ENCODE results near the gene ATP4A.

Gene ATP4A

DNA sequence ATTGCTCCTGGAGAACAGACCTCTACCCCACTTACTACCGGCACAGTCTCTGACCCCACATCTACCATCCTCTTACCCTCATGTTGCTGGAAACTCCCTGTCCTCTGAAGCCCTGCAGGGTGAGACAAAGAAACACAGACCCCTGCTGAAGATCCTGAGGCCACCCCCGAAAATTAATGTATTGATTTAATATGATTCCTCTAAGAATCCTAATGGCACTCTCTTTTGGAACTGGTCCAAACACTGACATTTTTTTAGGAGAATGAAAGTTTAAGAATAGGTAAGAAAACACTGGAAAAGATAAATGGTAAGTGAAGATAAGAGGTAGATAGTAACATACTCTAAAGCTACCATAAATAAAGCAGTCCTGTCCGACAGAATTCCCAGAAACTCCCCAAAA is 55.3 kb downstream of the ATP4A start:
- Histone ChIP-seq H3K4me3 (ENCODE audit: low read length) (no peak overlapping the region), H2AFZ (ENCODE audit: low read depth, low read length) (no peak overlapping the region), H3K27me3 (ENCODE audit: insufficient read depth, low read length) (peaks cover 68% of the 10 kb centered on the region), H3K4me1 (ENCODE audit: insufficient read depth, low read length) (no peaks in the 10 kb centered on the region), H3K9me3 (ENCODE audit: low read length) (no peaks in the 10 kb centered on the region), H3K36me3 (ENCODE audit: insufficient read depth, low read length) (no peaks in the 10 kb centered on the region)

DNA sequence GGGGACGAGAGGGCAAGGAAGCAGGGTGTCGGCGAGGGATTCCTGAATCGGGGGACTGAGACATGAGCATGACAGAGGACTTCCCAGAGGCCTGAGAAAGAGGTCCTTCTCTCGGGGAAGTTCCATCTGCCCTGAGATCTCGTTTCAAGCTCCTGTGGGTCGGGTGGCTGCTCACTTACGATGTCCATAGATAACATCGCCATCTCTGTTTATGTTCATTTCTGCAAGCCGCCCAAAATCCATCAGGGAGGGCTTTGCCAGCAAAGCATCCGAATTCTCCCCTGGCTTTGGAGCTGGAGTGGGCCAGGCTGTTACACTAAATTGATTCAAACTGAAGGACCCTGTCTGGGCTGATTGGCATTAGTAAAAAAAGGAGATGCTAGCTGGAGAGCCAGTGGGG is 55.9 kb downstream of the ATP4A start:
- peaks cover 63% of the 10 kb centered on the region for H3K27me3 ChIP-seq (ENCODE audit: insufficient read depth, low read length)
- H3K4me3 ChIP-seq (ENCODE audit: low read length), result no peak overlapping the region
- no peaks in the 10 kb centered on the region for H3K36me3 ChIP-seq (ENCODE audit: insufficient read depth, low read length)
- H2AFZ ChIP-seq (ENCODE audit: low read depth, low read length), result no peak overlapping the region
- H3K9me3 ChIP-seq (ENCODE audit: low read length), result no peaks in the 10 kb centered on the region
- no peaks in the 10 kb centered on the region for H3K4me1 ChIP-seq (ENCODE audit: insufficient read depth, low read length)

DNA sequence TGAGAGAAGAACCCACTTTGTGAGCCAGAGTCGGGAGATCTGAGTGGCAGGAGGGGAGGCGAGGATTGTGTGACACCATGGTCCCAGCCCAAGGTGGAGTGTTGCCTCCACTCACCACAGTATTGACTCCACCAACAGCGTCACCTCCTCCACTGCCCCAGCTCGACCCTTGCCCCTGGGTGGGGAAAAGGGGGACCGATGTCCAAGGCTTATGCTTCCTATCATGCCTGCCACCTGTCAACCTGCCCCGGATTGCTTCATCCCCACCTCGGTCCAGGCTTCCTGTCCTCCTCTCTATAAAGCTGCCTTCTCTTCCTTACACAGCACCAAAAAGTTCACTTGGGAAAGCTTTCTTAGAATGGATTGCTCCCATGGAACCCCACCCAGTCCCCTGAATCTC is 57.4 kb downstream of the ATP4A start:
- Histone ChIP-seq H3K4me3 (ENCODE audit: low read length) (no peak overlapping the region), H3K27me3 (ENCODE audit: insufficient read depth, low read length) (peaks cover 59% of the 10 kb centered on the region), H3K4me1 (ENCODE audit: insufficient read depth, low read length) (no peaks in the 10 kb centered on the region), H3K36me3 (ENCODE audit: insufficient read depth, low read length) (no peaks in the 10 kb centered on the region), H3K9me3 (ENCODE audit: low read length) (no peaks in the 10 kb centered on the region), H2AFZ (ENCODE audit: low read depth, low read length) (no peak overlapping the region)

DNA sequence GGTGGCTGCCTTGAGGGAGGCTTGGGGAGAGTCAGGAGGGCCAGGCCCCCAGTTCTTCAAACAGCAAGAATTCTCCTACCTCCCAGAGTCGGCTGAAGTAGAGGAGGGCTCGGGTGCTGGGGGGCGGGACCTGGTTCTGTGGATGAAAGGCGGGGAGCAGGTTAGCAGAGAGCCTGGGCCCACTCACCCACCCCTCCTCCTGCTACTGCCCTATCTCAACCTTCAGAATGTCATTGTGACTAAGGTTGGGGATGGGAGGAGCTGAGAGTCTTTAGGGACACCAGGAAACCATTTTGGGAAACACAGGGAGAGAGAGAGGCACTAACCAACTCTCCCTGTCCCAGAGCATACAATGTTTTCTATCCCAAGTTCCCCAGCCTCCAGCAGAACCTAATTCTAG is 60.7 kb downstream of the ATP4A start:
- no peak overlapping the region for H3K4me3 ChIP-seq (ENCODE audit: low read length)
- H3K27me3 ChIP-seq (ENCODE audit: insufficient read depth, low read length), result peaks cover 45% of the 10 kb centered on the region
- no peak overlapping the region for H2AFZ ChIP-seq (ENCODE audit: low read depth, low read length)
- no peaks in the 10 kb centered on the region for H3K36me3 ChIP-seq (ENCODE audit: insufficient read depth, low read length)
- H3K4me1 ChIP-seq (ENCODE audit: insufficient read depth, low read length), result no peaks in the 10 kb centered on the region
- H3K9me3 ChIP-seq (ENCODE audit: low read length), result no peaks in the 10 kb centered on the region

GRCh38 chr19:35501684-35502083 is 61.8 kb downstream of the ATP4A start:
- no peaks in the 10 kb centered on the region for H3K36me3 ChIP-seq (ENCODE audit: insufficient read depth, low read length)
- H3K27me3 ChIP-seq (ENCODE audit: insufficient read depth, low read length), result peaks cover 36% of the 10 kb centered on the region
- no peaks in the 10 kb centered on the region for H3K9me3 ChIP-seq (ENCODE audit: low read length)
- no peak overlapping the region for H2AFZ ChIP-seq (ENCODE audit: low read depth, low read length)
- no peak overlapping the region for H3K4me3 ChIP-seq (ENCODE audit: low read length)
- H3K4me1 ChIP-seq (ENCODE audit: insufficient read depth, low read length), result no peaks in the 10 kb centered on the region

- Histone ChIP-seq H3K4me1 (ENCODE audit: insufficient read depth, low read length) (no peaks in the 10 kb centered on the region), H3K36me3 (ENCODE audit: insufficient read depth, low read length) (no peaks in the 10 kb centered on the region), H3K4me3 (ENCODE audit: low read length) (no peak overlapping the region), H3K9me3 (ENCODE audit: low read length) (no peaks in the 10 kb centered on the region), H2AFZ (ENCODE audit: low read depth, low read length) (no peak overlapping the region), H3K27me3 (ENCODE audit: insufficient read depth, low read length) (peaks cover 28% of the 10 kb centered on the region)
These were observed 62.8 kb downstream of the ATP4A start for GRCh38 chr19:35500611-35501010.
